Epithelial cell of esophagus (primary cell): Measurements from ENCODE around the gene STK38L.

Experiments used
- DNase-seq: peaks from one replicate; pipeline ENCODE4 v3.0.0; 2010; ENCODE audit warnings: low read depth
- H3K4me3 ChIP-seq: 2 replicates; pipeline ENCODE4 v1.5.1; 2011; ENCODE audit warnings: mild to moderate bottlenecking, low read length, control low read depth
- TF ChIP-seq, protein P1 (sequence below): IDR thresholded peaks from 2 replicates; pipeline ENCODE4 v1.5.1; 2011; ENCODE audit warnings: low read depth, mild to moderate bottlenecking, low read length, control low read depth, inconsistent platforms; ENCODE audit not compliant: insufficient read depth; ENCODE audit errors: missing control alignments

STK38L gene

DNA sequence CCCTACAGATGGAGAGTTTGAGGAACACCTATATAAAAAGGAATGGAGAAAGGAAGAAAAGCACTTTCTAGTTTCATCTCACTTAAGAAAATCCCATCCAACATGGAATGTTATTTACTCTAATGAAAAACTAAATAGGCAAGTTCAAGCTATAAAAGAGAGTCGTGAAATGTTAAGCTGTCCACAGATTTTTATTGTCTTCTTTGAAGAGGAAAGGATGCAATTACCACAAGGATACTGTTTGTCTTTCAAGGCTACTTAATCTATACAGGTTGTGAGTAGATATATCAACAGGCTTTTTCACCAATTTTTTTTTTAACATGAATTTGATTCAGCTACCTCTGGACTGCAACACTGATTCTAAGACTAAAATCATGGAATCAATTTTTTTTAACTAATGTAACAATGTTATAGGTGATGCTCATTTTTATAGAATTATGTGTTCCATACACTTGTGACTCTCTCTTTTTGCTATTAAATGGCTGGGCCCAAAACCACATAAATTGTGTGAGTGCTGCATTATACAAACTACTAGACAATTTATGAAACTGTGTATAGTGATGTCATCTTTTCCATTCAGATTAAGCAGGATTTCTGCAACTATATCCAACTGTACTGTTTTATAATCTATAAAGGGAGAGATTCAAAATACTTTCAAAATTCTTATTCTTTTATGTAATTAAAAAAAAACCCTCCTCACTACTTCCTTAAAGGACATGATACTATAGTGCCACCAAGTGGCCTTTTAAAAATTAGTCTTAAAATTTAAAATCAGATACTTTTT lies 61.8 kb downstream of the STK38L start:
- TF ChIP-seq, protein P1, sequence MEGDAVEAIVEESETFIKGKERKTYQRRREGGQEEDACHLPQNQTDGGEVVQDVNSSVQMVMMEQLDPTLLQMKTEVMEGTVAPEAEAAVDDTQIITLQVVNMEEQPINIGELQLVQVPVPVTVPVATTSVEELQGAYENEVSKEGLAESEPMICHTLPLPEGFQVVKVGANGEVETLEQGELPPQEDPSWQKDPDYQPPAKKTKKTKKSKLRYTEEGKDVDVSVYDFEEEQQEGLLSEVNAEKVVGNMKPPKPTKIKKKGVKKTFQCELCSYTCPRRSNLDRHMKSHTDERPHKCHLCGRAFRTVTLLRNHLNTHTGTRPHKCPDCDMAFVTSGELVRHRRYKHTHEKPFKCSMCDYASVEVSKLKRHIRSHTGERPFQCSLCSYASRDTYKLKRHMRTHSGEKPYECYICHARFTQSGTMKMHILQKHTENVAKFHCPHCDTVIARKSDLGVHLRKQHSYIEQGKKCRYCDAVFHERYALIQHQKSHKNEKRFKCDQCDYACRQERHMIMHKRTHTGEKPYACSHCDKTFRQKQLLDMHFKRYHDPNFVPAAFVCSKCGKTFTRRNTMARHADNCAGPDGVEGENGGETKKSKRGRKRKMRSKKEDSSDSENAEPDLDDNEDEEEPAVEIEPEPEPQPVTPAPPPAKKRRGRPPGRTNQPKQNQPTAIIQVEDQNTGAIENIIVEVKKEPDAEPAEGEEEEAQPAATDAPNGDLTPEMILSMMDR: peak; percentile 15
- no peak overlapping the region for H3K4me3 ChIP-seq
- DNase-seq: peak; percentile 41

- no peak overlapping the region for H3K4me3 ChIP-seq
- DNase-seq: no peak
- TF ChIP-seq, protein P1: no peak
These were observed 65.4 kb downstream of the STK38L start for GRCh38 chr12:27309293-27309994.

GRCh38 chr12:27309995-27310315 lies 65.9 kb downstream of the STK38L start:
- H3K4me3 ChIP-seq: no peak overlapping the region
- TF ChIP-seq, protein P1: no peak
- no peak for DNase-seq

- no peak for DNase-seq
- TF ChIP-seq, protein P1: no peak
These were observed 72.9 kb downstream of the STK38L start for GRCh38 chr12:27316947-27317346.

GRCh38 chr12:27319409-27319808 lies 75.3 kb downstream of the STK38L start:
- TF ChIP-seq, protein P1: no peak
- H3K4me3 ChIP-seq: no peak overlapping the region
- peak; percentile 59 for DNase-seq

More at GRCh38 chr12:27316947-27317346, 72.9 kb downstream of the STK38L start:
- H3K4me3 ChIP-seq: no peak overlapping the region

- H3K4me3 ChIP-seq: no peak overlapping the region
- no peak for DNase-seq
- TF ChIP-seq, protein P1: no peak
These were observed 75.8 kb downstream of the STK38L start for GRCh38 chr12:27319848-27320247.
